AML-193 (cell line): ENCODE results near the gene PTBP3.
A peak's percentile ranks its signal among the peaks of the same experiment; 100 is the strongest.

Experiments used
- DNase-seq, 2 experiments: peaks; one replicate each; lab custom pipeline; 2025; lab: John Stamatoyannopoulos, UW

Gene PTBP3

DNA sequence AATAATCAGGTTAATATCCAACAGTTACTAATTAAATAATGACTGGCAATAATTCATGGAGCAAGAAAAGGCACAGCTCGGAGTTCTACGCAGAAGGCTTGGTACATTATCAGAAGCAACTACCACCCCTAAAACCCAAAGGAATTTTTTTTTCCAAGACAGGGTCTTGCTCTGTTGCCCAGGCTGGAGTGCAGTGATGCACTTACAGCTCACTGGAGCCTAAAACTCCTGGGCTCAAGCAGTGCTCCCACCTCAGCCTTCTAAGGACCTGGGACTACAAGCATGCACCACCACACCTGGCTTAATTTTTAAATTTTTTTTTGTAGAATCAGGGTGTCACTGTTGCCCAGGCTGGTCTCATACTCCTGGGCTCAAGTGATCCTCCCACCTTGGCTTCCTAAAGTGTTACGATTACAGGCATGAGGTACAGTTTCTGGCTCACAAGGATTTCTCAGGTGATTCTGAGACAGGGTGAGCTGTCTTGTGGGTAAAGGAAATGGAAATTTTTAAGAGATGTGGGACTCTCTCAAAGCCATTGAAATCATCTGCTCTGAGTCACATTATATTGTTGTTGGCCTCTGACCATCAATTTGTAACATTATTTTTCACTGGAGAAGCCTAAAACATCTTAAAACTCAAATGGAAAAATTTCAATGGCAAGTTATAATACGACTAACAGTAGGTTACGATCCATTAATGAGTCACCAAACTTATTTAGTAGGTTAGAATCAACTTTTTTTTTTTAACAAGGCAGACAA, 26.8 kb upstream of the PTBP3 start:
- no peak for DNase-seq

DNA sequence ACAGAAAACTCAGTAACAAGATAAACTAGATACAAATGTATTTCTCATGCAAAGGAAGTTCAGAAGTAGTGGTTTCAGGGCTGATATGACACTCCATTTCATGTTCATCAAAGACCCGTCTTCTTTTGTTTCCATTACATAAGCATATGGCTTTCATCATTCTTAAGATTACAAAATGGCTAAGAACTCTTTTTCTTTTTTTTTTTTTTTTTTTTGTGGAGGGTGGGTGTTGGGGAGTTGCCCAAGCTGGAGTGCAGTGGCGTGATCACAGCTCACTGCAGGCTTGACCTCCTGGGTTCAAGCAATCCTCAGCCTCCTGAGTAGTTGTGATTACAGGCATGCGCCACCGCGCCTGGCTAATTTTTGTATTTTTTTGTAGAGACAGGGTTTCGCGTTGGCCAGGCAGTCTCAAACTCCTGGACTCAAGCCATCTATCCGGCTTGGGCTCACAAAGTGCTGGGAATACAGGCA, 22.0 kb upstream of the PTBP3 start:
- DNase-seq, result no peak

DNA sequence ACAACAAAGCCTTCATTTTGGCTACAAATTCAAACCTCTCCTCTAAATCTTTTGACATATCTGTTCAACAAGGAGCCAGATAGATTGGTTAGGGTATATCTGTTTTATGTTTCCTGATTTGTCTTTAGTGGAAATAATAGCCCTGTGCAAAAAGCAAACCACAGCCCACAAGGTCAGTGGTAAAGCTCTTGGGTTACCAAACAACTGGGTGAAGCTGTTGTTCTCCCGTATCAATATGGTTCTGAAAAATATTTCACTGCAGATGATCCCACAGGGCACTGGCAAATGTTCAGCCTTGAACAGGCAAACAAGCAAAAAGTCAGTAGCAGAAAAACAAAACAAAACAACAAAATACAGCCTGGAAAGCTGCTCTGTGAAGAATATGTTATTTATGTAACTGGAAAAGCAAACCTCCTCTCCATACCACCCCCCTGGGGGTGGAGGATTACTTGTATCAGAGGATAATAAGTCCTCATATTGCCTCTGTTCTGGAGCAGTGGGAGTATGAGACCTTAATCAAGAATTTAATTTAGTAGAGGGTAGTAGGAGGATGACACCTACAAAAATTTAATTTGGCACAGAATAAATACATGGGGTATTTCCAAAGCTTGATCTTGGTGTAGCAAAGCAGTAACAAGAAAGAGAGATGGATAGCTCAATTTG, 20.8 kb upstream of the PTBP3 start:
- DNase-seq, result no peak

DNA sequence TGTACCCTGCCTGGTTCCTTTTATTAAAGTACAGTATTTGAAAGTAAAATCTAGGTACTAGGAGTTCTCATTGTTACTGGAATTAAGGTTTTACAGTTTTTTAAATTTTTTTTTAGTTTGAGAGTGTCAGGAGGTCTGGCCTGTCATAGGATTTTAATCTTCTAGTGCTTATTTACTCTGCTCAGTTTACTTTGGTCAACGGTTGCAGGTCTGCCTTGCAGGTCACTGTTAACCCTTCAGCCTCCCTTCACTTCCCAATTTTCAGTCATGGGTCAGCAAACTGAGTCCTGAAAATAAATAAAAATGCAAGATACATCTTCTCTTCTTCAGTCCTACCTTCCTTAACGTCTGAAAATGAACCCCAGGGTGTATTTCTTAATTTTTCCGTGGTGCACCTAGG, 18.8 kb upstream of the PTBP3 start:
- no peak for DNase-seq

DNA sequence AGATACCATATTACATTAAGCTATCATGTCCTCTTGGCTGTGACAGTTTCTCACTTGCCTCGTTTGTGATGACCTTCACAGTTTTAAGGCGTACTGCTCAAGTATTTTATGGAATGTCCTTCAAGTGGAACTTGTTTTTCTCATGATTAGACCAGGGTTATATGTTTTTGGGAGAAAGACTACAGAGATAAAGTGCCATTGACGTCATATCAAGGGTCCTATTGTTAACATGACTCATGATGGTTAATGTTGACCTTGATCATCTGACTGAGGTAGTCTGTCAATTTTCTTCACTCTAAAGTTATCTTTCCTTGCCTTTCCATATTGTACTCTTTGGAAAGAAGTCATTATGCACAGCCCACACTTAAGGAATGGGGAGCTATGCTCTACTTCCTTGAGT, 17.8 kb upstream of the PTBP3 start:
- no peak for DNase-seq

DNA sequence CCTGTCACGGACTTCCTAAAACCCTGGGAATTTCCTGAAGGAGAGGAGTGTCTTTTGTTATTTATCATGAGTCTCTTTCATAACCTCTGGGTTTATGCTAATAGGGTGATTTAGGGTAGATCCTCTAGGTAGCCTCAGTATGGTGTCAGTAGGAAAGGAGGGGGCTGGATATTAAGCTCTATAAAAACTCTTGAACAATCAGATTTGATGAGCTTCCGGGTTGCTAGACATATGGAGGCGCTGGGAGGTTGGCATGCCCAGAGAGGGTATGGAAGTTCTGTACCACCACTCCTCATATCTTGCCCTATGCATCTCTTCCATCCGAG, 15.6 kb upstream of the PTBP3 start:
- DNase-seq, result no peak

DNA sequence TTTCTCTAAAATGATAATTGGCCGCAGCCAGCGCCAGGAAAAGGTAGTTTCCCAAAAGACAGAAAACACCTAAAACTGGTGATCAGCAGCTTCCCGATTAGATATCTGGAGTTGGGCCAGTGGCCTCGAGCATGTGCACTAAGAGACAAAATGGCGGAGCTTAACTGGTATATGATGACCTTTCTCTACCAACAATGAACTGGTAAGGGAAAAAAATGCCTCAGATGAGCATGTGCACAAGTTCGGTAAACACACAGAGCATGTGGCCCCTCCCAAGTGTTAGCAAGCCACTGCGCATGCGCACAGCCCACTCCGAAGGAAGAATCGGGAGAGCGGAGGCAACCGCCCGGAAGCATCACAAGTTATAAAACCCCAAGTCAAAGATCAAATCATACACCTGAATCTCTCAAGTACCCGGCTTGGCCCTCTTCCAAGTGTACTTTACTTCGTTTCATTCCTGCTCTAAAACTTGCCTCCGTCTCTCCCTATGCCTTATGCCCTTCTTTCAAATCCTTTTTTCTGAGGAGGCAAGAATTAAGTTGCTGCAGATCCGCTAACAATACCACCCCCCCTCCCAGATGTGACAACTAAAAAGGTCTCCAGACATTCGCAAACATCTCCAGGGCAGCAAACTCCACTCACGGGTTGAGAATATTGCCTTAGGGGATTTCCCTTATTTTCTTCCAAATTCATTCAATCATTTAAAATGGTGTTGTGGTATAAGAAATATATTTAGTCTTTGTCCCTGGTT, 15.0 kb upstream of the PTBP3 start:
- no peak for DNase-seq

DNA sequence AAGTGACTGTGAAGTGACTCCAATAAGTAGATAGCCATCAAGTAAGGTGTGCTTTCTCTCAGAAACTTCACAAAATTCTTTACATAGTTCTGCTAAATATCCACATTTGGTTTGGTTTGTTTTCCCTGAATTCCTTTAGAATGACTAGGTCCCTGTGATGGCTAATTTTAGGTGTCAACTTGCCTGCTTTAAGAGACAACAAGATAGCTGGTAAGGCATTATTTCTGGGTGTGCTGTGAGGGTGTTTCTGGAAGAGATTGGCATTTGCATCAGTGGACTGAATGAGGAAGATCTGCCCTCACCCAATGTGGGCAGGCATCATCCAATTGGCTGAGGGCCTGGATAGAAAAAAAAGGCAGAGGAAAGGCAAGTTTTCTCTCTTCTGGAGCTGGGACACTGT, 8.3 kb upstream of the PTBP3 start:
- no peak for DNase-seq

DNA sequence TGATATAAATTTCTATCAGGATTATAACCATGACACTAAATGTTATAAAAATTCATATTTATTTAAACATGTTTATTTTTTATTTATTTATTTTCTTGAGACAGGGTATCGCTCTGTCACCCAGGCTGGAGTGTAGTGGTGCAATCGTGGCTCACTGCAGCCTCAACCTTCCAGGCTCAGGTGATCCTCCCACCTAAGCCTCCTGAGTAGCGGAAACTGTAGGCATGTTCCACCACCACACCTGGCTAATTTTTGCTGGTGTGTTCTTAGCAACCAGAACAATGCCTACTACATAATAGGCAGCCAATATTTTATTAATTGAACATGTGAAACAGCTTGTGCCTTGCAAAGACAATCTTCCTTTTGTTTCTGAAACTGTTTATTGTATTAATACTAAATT, 6.5 kb upstream of the PTBP3 start:
- no peak for DNase-seq

DNA sequence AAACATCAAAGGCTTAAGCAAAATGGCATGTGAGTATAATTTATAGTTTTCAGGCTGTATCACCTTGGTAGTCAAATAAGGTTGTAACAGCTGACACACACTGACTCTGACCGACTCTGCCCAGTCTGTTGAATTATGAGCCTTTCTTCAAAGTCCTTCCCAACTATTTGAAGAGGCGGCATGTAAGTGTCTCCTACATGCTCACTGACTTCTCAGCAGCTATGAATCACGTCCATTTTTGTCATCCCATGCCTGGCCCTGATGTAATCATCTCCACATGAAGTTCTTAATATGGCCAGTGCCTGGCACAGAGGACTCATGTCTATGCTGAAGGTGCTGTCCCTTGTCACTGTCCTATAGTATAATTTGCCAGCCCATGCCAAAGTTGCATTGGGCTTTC, 5.1 kb upstream of the PTBP3 start:
- no peak for DNase-seq

DNA sequence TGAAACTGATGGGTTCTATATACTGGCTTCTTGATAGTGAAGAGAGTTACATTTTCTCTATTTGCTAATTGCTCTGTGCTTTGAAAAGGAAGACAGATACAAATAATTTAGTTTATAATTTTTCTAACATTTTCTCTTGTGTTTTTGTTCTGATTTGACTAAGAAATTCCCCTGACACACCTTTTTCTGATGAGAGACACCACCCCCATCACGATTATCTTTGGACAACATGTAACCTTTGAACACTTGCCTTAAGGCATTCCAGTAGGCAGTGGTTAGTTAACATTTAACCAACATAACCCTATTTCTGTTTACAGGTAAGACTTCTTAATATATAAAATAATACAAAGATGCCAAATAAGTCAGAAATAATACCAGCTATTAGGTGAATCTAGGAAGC, 4.1 kb upstream of the PTBP3 start:
- DNase-seq, result no peak

DNA sequence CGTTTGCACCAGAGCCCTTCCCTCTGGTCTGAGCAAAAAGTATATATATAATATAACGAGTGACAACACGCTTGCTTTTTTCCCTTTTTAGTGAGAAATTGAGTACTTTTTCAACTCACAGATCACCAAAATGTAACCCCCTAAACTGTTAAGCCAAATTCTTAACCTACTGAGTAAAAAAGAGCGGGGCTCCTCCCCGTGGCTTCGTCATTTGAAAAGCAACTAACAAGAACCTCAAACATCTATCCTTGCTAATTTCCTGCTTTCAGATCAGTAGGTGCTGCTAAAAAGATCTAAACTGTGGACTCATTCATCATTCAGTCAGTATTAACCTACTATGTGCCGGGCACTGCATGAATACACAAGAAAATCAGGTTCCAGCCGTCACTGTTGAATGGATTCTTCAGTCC, 1.0 kb upstream of the PTBP3 start:
- peak in 1 of 2 experiments; percentile 42 for DNase-seq

DNA sequence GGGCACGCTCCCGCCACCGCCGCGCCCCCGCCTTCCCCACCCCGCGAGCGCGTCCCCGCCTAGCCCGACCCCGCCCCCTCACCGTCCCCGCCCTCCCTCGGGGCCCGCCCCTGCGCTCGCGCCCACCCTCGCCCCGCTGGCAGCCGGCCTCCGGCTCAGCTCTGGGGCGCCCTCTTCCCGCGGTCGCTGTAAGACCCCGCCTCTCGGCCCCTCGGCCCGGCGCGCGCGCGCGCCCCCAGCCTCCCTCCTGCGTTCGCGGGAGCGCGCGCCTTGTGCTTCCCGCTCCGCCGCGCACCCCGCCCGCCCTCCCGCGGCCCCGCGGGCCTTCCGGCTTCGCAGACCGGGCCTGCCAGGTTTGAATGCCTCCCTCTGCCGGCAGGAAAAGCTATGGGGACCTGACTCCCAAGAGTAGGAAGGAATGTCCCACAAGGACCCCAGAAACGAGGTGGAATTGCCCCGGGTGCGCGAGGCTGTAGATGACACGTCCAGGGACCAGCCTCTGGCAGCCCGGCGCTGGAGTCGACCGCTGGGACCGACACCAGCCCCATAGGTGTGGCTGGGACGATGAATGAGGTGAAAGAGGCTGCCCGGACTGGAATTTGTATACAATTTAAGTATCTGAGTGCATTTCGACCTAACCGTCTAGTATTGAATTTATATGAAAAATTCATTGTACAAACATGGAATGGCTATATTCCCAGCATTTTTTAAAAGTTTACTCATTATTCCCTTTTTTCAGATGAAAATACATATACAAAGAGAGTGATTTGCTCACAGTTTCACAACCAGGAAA, 416 bp upstream of the PTBP3 start:
- DNase-seq, result peak; percentile 84 to 93

DNA sequence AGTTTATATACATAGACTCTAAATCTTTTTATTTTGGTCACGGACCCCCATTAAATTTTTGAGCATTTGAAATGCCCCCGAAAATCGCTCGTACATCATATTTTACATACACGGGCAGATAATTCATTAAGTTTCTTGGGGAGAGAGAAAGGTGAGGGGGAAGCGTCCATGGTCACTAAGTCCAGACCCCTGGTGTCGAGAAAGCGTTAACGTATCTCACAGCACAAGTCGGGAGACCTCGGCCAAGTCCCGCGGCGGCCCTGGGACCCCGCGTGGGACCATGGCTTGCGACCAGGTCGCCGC, 794 bp downstream of the PTBP3 start:
- DNase-seq, result peak in 1 of 2 experiments; percentile 69

DNA sequence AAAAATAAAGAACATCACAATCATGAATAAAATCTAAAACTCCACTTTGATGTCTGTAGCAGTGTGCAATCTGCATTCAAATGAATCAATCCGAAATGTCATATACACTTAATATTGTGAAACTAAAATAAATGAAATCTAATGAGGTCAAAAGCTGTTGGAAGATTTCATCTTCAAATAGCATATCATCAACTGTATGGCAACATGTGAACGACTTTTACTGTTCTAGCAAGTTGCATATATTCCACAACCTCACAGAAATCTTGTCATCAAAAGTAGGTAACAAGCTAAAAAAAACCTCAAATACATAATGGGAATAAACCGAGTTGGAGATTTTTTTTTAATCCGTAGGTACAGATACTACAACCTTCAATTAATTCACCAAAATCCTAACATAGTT, 1.2 kb downstream of the PTBP3 start:
- DNase-seq, result no peak

DNA sequence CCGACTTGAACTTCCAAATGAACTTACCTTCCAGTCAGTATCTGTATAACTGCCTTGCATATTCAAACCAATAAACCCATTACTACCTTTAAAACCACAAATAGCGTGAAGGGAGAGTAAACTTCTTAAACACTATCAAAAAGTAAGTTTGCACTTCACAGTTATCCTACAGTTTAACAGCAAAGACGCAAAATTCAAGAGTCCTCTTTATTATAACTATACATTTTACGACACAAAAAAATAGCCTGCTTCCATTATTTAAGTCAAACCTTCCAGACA, 1.8 kb downstream of the PTBP3 start:
- DNase-seq, result peak in 1 of 2 experiments; percentile 15

DNA sequence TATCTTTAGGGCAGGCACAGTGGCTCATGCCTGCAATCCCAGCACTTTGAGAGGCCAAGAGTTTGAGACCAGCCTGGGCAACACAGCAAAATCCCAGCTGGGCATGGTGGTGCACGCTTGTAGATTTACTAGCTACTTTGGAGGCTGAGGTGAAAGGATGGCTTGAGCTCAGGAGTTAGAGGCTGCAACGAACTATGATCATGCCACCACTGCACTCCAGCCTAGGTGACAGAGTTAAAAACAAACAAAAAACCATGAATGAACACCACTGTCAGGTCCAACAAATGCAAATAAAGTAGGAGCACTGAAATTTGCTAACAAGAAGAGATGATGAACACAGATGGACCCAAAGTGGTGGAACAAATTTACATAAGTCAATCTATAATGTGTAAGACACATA, 4.9 kb downstream of the PTBP3 start:
- DNase-seq, result no peak

DNA sequence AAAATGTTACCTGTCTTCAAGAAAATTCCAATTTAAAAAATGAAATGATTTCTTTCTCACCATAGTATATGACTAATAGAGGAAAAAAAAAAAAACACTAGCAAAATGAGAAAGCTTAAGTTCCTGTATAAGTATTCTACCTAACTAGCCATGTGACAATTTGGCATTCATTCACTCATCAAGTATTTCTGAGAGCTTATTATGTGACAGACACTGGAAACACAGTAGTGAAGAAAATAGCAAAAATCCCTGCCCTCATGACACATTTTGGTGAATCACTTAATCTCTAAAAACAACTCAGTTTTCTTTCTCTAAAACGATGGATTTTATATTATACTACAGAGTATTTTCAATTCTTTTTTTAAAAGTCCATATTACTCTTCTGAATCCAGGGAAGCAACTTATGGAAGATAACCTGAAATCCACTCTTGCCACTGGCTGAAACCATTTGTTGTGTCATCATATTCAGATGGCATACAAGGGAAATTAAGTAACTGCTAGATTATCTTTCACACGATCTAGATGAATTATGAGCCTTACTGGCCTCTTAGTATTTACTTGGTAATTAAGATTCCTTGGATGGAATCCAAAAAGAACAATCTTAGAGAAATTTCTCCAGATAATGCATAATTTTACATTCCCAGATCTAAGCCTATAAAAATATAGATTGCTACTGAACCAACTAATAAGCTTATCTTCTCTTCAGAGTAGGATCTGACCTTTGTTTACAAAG, 5.5 kb downstream of the PTBP3 start:
- peak; percentile 1 to 7 for DNase-seq

DNA sequence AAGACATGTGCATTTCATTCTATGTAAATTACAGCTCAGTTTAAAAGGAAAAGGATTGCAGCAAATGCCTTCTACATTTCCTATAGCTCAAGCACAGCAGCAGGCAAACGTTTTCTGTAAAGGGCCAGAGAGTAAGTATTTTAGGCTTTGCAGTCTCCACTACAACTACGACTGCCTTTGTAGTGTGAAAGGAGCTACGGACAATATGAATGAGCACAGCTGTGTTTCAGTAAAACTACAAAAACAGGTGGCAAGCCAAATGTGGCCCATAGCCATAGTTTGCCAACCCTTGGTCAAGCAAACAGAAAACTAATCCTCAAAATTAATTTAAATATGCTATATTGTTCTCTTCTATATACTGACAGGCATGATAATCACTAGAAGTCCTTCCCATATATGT, 7.2 kb downstream of the PTBP3 start:
- no peak for DNase-seq

DNA sequence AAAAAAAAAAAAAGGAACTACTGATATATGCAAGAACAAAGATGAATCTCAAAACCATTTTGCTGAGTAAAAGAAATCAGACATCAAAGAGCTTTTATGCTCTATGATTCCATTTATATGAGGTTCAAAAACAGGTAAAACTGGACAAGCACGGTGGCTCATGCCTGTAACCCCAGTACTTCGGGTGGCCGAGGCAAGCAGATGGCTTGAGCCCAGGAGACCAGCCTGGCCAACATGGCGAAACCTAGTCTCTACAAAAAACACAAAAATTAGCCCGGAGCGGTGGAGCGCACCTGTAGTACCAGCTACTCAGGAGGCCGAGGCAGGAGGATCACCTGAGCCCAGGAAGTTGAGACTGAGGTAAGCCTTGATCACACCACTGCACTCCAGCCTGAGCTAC, 7.8 kb downstream of the PTBP3 start:
- DNase-seq, result no peak

DNA sequence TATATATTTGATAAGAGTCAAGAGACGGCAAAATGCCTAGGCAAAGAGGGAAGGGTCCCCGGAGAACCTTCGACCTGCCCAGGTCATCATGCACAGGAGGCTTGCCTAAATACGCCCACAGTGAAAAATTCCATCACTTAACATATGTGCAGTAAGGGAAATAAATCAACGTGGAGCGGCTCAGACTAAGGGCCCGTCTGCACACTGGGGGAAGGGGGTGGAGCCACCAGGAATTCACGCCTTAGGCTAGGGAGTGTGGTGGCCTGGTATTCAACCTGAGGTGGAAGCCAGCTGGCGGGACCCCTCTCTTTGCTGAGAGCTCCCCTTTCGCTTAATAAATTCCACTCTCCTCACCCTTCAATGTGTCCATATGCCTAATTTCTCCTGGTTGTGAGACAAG, 8.3 kb downstream of the PTBP3 start:
- no peak for DNase-seq

DNA sequence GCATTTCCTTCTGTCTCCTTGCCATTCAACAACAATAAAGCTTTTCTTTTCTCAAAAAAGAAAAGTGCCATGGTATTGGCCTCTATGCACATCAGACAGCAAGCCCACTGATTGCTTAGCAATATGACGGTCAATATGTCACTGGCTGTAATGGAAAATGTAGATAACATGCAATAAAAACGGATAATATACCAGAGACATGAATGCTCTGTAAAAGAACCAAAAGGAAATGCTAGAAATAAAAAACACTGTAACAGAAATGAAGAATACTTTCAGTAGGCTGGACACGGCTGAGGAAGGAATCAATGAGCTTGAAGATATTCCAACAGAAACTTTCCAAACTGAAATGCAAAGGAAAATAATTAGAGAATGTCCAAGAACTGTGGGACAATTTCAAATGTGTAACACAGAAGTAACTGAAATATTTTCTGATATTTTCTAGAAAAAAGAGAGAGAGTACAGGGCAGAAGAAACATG, 10.0 kb downstream of the PTBP3 start:
- no peak for DNase-seq
